Keratinocyte (primary cell): ENCODE measurements around the gene SOAT1.

ENCODE experiments used
- CTCF ChIP-seq, 3 experiments: IDR thresholded peaks in 1 of 3; conservative IDR thresholded peaks in 1 of 3; optimal IDR thresholded peaks in 1 of 3; 2 replicates in 2 of 3; 3 replicates in 1 of 3; pipeline versions ENCODE3 to v1.5.1; 2011; ENCODE audit warnings: low read length in 3 of 3, mild to moderate bottlenecking in 3 of 3, moderate library complexity in 2 of 3, control low read depth in 1 of 3, inconsistent platforms in 1 of 3; ENCODE audit not compliant: insufficient read depth in 2 of 3; ENCODE audit errors: extremely low read depth in 1 of 3
- EZH2 ChIP-seq: IDR thresholded peaks from one replicate; pipeline ENCODE4 v1.6.1; 2012; ENCODE audit warnings: inconsistent platforms, mild to moderate bottlenecking, low read length, moderate library complexity

- TF ChIP-seq CTCF (optimal IDR thresholded peaks at IDR 0.05 in 1 of 3, IDR thresholded peaks at IDR 0.05 in 1 of 3, conservative IDR thresholded peaks at IDR 0.05 in 1 of 3; ENCODE audit: extremely low read depth in 1 of 3, insufficient read depth in 2 of 3, low read length in 3 of 3) (no peak), EZH2 (no peak)
Measured at GRCh38 chr1:179353546-179353945, 59.9 kb downstream of the SOAT1 start.
